K562 (cell line): ENCODE measurements around the gene SLC23A2. TPM values are rescaled to one million over a fixed set of nuclear protein-coding genes. Genes with fewer than 3 reads are reported as not detected.
"Not testable (repeated sequence)": the region's sequence is repeated elsewhere in the genome, so short reads cannot be mapped to it uniquely, and the experiment has no call there.

Experiments used
- ATAC-seq: fragments of 200-7000 bp; cut with Tn5 transposase; 3 replicates; pipeline ENCODE4 v1.9.1; 2020; ENCODE audit warnings: moderate library complexity
- BruUV-seq: library from RNA; stranded (reverse); fragments of 400-500 nt; replicated peaks from 2 replicates; lab custom pipeline; 2021; lab: Mats Ljungman, UMichigan
- CTCF ChIA-PET: fragments of 300-600 bp; formaldehyde crosslinking; extraction: SDS; loops from one replicate; lab custom pipeline; 2021; ENCODE audit warnings: low intra/inter-chr PET ratio; lab: Yijun Ruan, JAX
- POLR2A ChIA-PET: fragments of 300-600, 350-650 bp; sonication (Branson Sonifier 250); formaldehyde crosslinking; extraction: SDS; loops from one replicate; lab custom pipeline; 2021; ENCODE audit warnings: antibody characterized with exemption, inconsistent platforms; lab: Yijun Ruan, JAX
- DNase-seq, 4 experiments: peaks; one replicate each; pipeline versions ENCODE4 v3.0.0 to v3.0.0-alpha.2; 2011 to 2018; ENCODE audit warnings: low spot score in 3 of 4, mixed read lengths in 3 of 4; ENCODE audit errors: extremely low read depth in 1 of 4
- FAIRE-seq: peaks from 2 replicates; lab custom pipeline; 2011; peaks lifted over from hg19 to GRCh38; lab: Jason Lieb, UNC
- H2AFZ ChIP-seq: 2 replicates; pipeline ENCODE4 v1.6.0; 2011; ENCODE audit warnings: low read depth, low read length, control low read depth, inconsistent platforms
- H3K27ac ChIP-seq: fragments of 200-600 bp; 3 replicates; pipeline ENCODE4 v1.8.0; 2011; ENCODE audit warnings: low read depth, mild to moderate bottlenecking, control low read depth, inconsistent platforms, low read length, moderate library complexity, mixed read lengths; ENCODE audit errors: extremely low read depth
- H3K27me3 ChIP-seq, 2 experiments: fragments of 300-600 bp in 1 of 2; 2 replicates in 1 of 2; 3 replicates in 1 of 2; pipeline versions ENCODE4 v1.6.0 to v1.8.0; 2011; ENCODE audit warnings: inconsistent platforms in 2 of 2, low read length in 2 of 2, mild to moderate bottlenecking in 1 of 2, mixed read lengths in 1 of 2, moderate library complexity in 1 of 2; ENCODE audit not compliant: control insufficient read depth in 2 of 2, insufficient read depth in 2 of 2
- H3K36me3 ChIP-seq: fragments of 300-600 bp; 3 replicates; pipeline ENCODE4 v1.8.0; 2011; ENCODE audit warnings: mild to moderate bottlenecking, low read length, inconsistent platforms; ENCODE audit not compliant: control insufficient read depth, insufficient read depth
- H3K4me1 ChIP-seq, 2 experiments: fragments of 200-600 bp in 1 of 2; replicated peaks in 1 of 2; 2 replicates in 1 of 2; 3 replicates in 1 of 2; pipeline versions ENCODE4 v1.5.1 to v1.8.0; 2011; ENCODE audit warnings: inconsistent platforms in 2 of 2, low read length in 2 of 2, mild to moderate bottlenecking in 1 of 2, mixed read lengths in 1 of 2, moderate library complexity in 1 of 2; ENCODE audit not compliant: control insufficient read depth in 2 of 2, insufficient read depth in 2 of 2
- H3K4me2 ChIP-seq: 2 replicates; pipeline ENCODE4 v1.6.1; 2011; ENCODE audit warnings: low read length, control low read depth, inconsistent platforms, mixed read lengths; ENCODE audit not compliant: insufficient read depth
- H3K4me3 ChIP-seq: fragments of 200-600 bp; sonication (generic), shearing (Covaris generic); 2 replicates; pipeline ENCODE4 v1.5.1; 2016; ENCODE audit warnings: control low read depth, inconsistent platforms
- H3K79me2 ChIP-seq: fragments of 200-600 bp; 3 replicates; pipeline ENCODE4 v1.8.0; 2011; ENCODE audit warnings: low read length, inconsistent platforms; ENCODE audit not compliant: control insufficient read depth, insufficient read depth
- H3K9ac ChIP-seq, 2 experiments: 2 replicates each; pipeline versions ENCODE4 v1.6.0 to v1.6.1; 2011; ENCODE audit warnings: low read depth in 2 of 2, low read length in 2 of 2, control low read depth in 1 of 2, inconsistent platforms in 1 of 2, mild to moderate bottlenecking in 1 of 2, mixed read lengths in 1 of 2; ENCODE audit not compliant: insufficient read depth in 1 of 2
- H3K9me1 ChIP-seq: one replicate; pipeline ENCODE4 v1.6.0; 2011; ENCODE audit warnings: inconsistent platforms, mild to moderate bottlenecking, low read length, moderate library complexity; ENCODE audit not compliant: control insufficient read depth, insufficient read depth
- H3K9me3 ChIP-seq: replicated peaks from 2 replicates; pipeline ENCODE4 v1.5.1; 2011; ENCODE audit warnings: low read depth, low read length, inconsistent platforms; ENCODE audit not compliant: control insufficient read depth, insufficient read depth
- H4K20me1 ChIP-seq: replicated peaks from 2 replicates; pipeline ENCODE4 v1.6.1; 2011; ENCODE audit warnings: low read length, inconsistent platforms, mixed read lengths; ENCODE audit not compliant: control insufficient read depth, insufficient read depth
- CCAR2 ChIP-seq: fragments of 200-400 bp; formaldehyde crosslinking; IDR thresholded peaks from 2 replicates; pipeline ENCODE4 v1.6.1; 2017; ENCODE audit warnings: mild to moderate bottlenecking, low read depth, low read length
- HDAC6 ChIP-seq: IDR thresholded peaks from 2 replicates; pipeline ENCODE4 v1.6.1; 2012; ENCODE audit warnings: low read depth, mild to moderate bottlenecking, control low read depth, inconsistent platforms, low read length, moderate library complexity
- MAFF ChIP-seq: IDR thresholded peaks from 2 replicates; pipeline ENCODE4 v1.6.1; 2012; ENCODE audit warnings: low read length, improper control_type of control experiment
- ZNF121 ChIP-seq: sonication (generic); formaldehyde crosslinking; conservative IDR thresholded peaks from 2 replicates; pipeline ENCODE4 v1.8.0; 2022; ENCODE audit warnings: missing genetic modification reagents
- ZNF764 ChIP-seq: fragments of 250-450 bp; sonication (Bioruptor Pico); IDR thresholded peaks from 2 replicates; pipeline ENCODE4 v1.4.0; 2020; ENCODE audit warnings: low read depth, mild to moderate bottlenecking, moderate library complexity
- WGBS: fragments of 100-300 bp; shearing (Covaris generic); methylation state at CpG from one replicate; pipeline ENCODE4 v1.1.6; 2016; ENCODE audit warnings: low coverage, mixed read lengths; ENCODE audit not compliant: insufficient coverage; ENCODE audit errors: missing lambda C conversion rate; 5-methylcytosine and 5-hydroxymethylcytosine counted together
- in situ Hi-C: fragments of 300-500 bp; cut with MboI; formaldehyde crosslinking; loops from 4 replicates; pipeline ENCODE4 v1.15.0; 2018; ENCODE audit warnings: inconsistent platforms, mixed read lengths
- intact Hi-C: fragments of 100-400 bp; cut with micrococcal nuclease; formaldehyde crosslinking; loops from 2 replicates; pipeline ENCODE4 v1.14.2; 2022
- polyA plus RNA-seq, 8 experiments: library from polyadenylated mRNA; depleted of rRNA in 4 of 8; stranded (reverse) in 5 of 8; unstranded in 3 of 8; fragments of >200 nt; fragmentation: Nextera tagmentation in 2 of 8; fragmentation: Illumina TruSeq in 1 of 8; extraction: Ambion mirVana in 2 of 8; extraction: Trizol in 1 of 8; gene quantifications; 2 replicates each; pipeline versions ENCODE4 v1.2.1 to v1.2.3, GENCODE V29; 2011 to 2014; ENCODE audit warnings: inconsistent platforms in 1 of 8, missing spikeins in 1 of 8
- total RNA-seq, 7 experiments: library from RNA; depleted of rRNA in 6 of 7; stranded (reverse); fragments of >200 nt in 6 of 7; fragmentation: Illumina TruSeq in 2 of 7; extraction: Trizol in 2 of 7; gene quantifications; 2 replicates each; pipeline versions ENCODE4 v1.2.1 to v1.2.3, GENCODE V29; 2011 to 2021; ENCODE audit warnings: low replicate concordance in 1 of 7
- TF ChIP-seq, protein P1 (sequence below): fragments of 450-650 bp; formaldehyde crosslinking; conservative IDR thresholded peaks from 2 replicates; pipeline ENCODE4 v1.4.0; 2022; ENCODE audit warnings: mild to moderate bottlenecking, missing genetic modification characterization

SLC23A2 gene
- total and polyA plus RNA-seq, 9 of the 15 experiments (the other 6 are each of a cell fraction or from before 2014, with no cell fraction given), result 0.39 to 6.7 (median 3.2) TPM

DNA sequence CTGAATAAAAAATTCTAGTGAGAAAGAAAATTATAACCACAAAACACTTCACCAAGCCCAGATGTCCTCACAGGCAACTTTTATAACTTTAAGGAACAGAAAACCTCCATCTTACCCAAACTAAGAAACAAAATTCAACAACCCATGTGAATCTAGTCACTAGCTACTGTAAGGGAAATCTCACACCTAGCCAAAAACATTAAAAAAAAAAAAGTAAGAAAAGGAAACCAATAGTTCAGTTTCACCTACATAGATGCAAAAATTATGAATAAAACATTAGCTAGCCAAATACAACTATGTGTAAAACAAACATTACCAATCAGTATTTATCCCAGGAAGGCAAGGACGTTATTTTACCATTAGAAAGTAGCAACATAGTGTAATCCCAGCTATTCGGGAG lies 35.5 kb upstream of the SLC23A2 start (continued):
- TF ChIP-seq, protein P1, sequence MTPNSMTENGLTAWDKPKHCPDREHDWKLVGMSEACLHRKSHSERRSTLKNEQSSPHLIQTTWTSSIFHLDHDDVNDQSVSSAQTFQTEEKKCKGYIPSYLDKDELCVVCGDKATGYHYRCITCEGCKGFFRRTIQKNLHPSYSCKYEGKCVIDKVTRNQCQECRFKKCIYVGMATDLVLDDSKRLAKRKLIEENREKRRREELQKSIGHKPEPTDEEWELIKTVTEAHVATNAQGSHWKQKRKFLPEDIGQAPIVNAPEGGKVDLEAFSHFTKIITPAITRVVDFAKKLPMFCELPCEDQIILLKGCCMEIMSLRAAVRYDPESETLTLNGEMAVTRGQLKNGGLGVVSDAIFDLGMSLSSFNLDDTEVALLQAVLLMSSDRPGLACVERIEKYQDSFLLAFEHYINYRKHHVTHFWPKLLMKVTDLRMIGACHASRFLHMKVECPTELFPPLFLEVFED (CRISPR knock-in tag), result no peak
- no peak for TF ChIP-seq CCAR2
- no peak for TF ChIP-seq MAFF
- TF ChIP-seq ZNF764 (CRISPR knock-in tag), result no peak
- no peak for TF ChIP-seq HDAC6

DNA sequence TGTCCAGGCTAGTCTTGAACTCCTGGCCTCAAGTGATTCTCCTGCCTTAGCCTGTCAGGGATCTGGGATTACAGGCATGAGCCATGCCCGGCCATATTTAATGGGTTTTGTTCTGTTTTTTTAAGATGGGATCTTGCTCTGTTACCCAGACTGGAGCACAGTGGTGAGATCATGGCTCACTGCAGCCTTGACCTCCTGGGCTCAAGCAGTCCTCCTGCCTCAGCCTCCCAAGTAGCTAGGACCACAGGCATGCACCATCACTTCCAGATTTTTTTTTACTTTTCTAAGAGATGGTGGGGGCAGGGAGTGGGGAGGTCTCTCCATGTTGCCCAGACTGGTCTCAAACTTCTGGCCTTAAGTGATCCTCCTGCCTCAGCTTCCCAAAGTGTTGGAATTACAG lies 34.2 kb upstream of the SLC23A2 start:
- H3K27me3 ChIP-seq, FAIRE-seq, H3K9ac ChIP-seq, BruUV-seq, intact Hi-C loops, H3K4me1 ChIP-seq, POLR2A ChIA-PET, DNase-seq, H3K4me3 ChIP-seq, H3K36me3 ChIP-seq, in situ Hi-C loops, H3K9me3 ChIP-seq, H3K27ac ChIP-seq, H3K9me1 ChIP-seq, H3K79me2 ChIP-seq, H3K4me2 ChIP-seq, H2AFZ ChIP-seq, H4K20me1 ChIP-seq, ATAC-seq: not testable (repeated sequence)
- peak; percentile 32; the same call in 1 of the 2 replicates for TF ChIP-seq ZNF121 (CRISPR knock-in tag)
- 8% methylated on average over 1 of the region's 1 CpG for WGBS
- CTCF ChIA-PET, result interaction anchor here (0.5 to 0.6 kb wide), 2 partner anchors 17 to 66 kb away, joined by 4 read pairs; no protein-coding TSS in a partner anchor
